Thyroid gland (tissue), 4 donors: ENCODE measurements around the gene WLS. TPM values are rescaled to one million over a fixed set of nuclear protein-coding genes. Genes with fewer than 3 reads are reported as not detected.
A peak's percentile ranks its signal among the peaks of the same experiment; 100 is the strongest.
"Not testable (repeated sequence)": the region's sequence is repeated elsewhere in the genome, so short reads cannot be mapped to it uniquely, and the experiment has no call there.

Experiments used
- DNase-seq, 2 donors: peaks; one replicate each; pipeline ENCODE4 v3.0.0-alpha.2; 2019
- H3K27ac ChIP-seq, 3 donors: fragments of 200-600 bp; sonication (generic); 1 replicate in 2 of 3; 2 replicates in 1 of 3; pipeline ENCODE4 v1.5.1; 2016 to 2019; ENCODE audit warnings: mild to moderate bottlenecking in 1 of 3, moderate library complexity in 1 of 3
- H3K27me3 ChIP-seq: fragments of 200-600 bp; sonication (generic); one replicate; pipeline ENCODE4 v1.5.1; 2019
- H3K36me3 ChIP-seq, 2 donors: fragments of 200-600 bp; sonication (generic); one replicate each; pipeline ENCODE4 v1.5.1; 2016 to 2019
- H3K4me1 ChIP-seq, 2 donors: fragments of 200-600 bp; sonication (generic); one replicate each; pipeline ENCODE4 v1.5.1; 2017 to 2019
- H3K4me3 ChIP-seq, 3 donors: fragments of 200-600 bp; sonication (generic); replicated peaks in 1 of 3; 1 replicate in 2 of 3; 2 replicates in 1 of 3; pipeline ENCODE4 v1.5.1; 2016; ENCODE audit warnings: mild to moderate bottlenecking in 1 of 3
- H3K9me3 ChIP-seq: fragments of 200-600 bp; sonication (generic); one replicate; pipeline ENCODE4 v1.5.1; 2017
- CTCF ChIP-seq, 6 experiments: fragments of 200-600 bp in 3 of 6; fragments of 450-650 bp in 3 of 6; sonication (generic) in 3 of 6; IDR thresholded peaks; one replicate each; pipeline ENCODE4 v1.5.1; 2016 to 2019; ENCODE audit warnings: antibody characterized with exemption in 6 of 6, mild to moderate bottlenecking in 2 of 6, inconsistent platforms in 1 of 6, moderate library complexity in 1 of 6
- POLR2A ChIP-seq, 2 donors: fragments of 450-650 bp; IDR thresholded peaks; one replicate each; pipeline ENCODE4 v1.6.1; 2017; ENCODE audit warnings: antibody characterized with exemption in 2 of 2, mild to moderate bottlenecking in 2 of 2, moderate library complexity in 1 of 2
- WGBS, 2 donors: methylation state at CpG; one replicate each; pipeline ENCODE4 v1.1.5; 2017; 5-methylcytosine and 5-hydroxymethylcytosine counted together
- intact Hi-C: fragments of 100-400 bp; cut with DNase I; formaldehyde crosslinking; loops from one replicate; pipeline ENCODE4 v1.15.1; 2023
- total RNA-seq, 4 donors: library from RNA; depleted of rRNA; stranded (reverse); fragments of >200 nt; gene quantifications; one replicate each; pipeline ENCODE4 v1.2.3, GENCODE V29; 2016

WLS gene
- total RNA-seq, 4 donors from 2014 or later = 20.0 to 52.7 (median 46.7) TPM

GRCh38 chr1:68175621-68176398 is 56.5 kb downstream of the WLS start:
- H3K4me1 ChIP-seq = peaks cover 14 to 34% of the 10 kb centered on the region in 2 donors
- TF ChIP-seq POLR2A (IDR thresholded peaks at IDR 0.05) = no peak
- no peak for TF ChIP-seq CTCF (IDR thresholded peaks at IDR 0.05)

GRCh38 chr1:68174738-68175113 is 57.6 kb downstream of the WLS start:
- Histone ChIP-seq H3K27me3 (no peaks in the 10 kb centered on the region), H3K4me1 (peaks cover 14 to 34% of the 10 kb centered on the region in 2 donors), H3K36me3 (no peaks in the 10 kb centered on the region), H3K9me3 (no peaks in the 10 kb centered on the region), H3K4me3 (no peak overlapping the region), H3K27ac (peak overlapping the region in 1 of 3 donors; percentile 63)
- WGBS, 2 donors = 82 to 96% methylated on average over 1 of the region's 1 CpG
- intact Hi-C loops = no loop called here
- no peak for DNase-seq
- TF ChIP-seq POLR2A (IDR thresholded peaks at IDR 0.05) (no peak), CTCF (IDR thresholded peaks at IDR 0.05) (no peak)

More at GRCh38 chr1:68175621-68176398, 56.5 kb downstream of the WLS start:
- Histone ChIP-seq H3K36me3 (no peaks in the 10 kb centered on the region), H3K27ac (peak overlapping the region in 2 of 3 donors; percentile 11), H3K4me3 (no peak overlapping the region), H3K9me3 (no peaks in the 10 kb centered on the region), H3K27me3 (no peaks in the 10 kb centered on the region)
- DNase-seq = peak; percentile 44 to 46
- 52% methylated on average over 8 of the region's 8 CpGs for WGBS, 2 donors
- intact Hi-C loops = no loop called here

GRCh38 chr1:68173936-68174737 is 58.2 kb downstream of the WLS start:
- peak overlapping the region; percentile 27 to 63 (median 31) for H3K27ac ChIP-seq
- H3K4me3 ChIP-seq = no peak overlapping the region
- no peaks in the 10 kb centered on the region for H3K27me3 ChIP-seq
- no peaks in the 10 kb centered on the region for H3K9me3 ChIP-seq
- WGBS, 2 donors = 38 to 46% methylated on average over 14 of the region's 14 CpGs
- no peaks in the 10 kb centered on the region for H3K36me3 ChIP-seq
- no peak for TF ChIP-seq CTCF (IDR thresholded peaks at IDR 0.05)
- TF ChIP-seq POLR2A (IDR thresholded peaks at IDR 0.05) = no peak
- peak; percentile 68 to 77 for DNase-seq
- intact Hi-C loops = no loop called here
- peaks cover 14 to 34% of the 10 kb centered on the region in 2 donors for H3K4me1 ChIP-seq

- intact Hi-C loops = no loop called here
- Histone ChIP-seq H3K4me1 (peaks cover 14 to 34% of the 10 kb centered on the region in 2 donors), H3K36me3 (no peaks in the 10 kb centered on the region), H3K27me3 (no peaks in the 10 kb centered on the region), H3K4me3 (no peak overlapping the region), H3K9me3 (no peaks in the 10 kb centered on the region), H3K27ac (peak overlapping the region; percentile 27 to 63 (median 31))
- 31 to 34% methylated on average over 6 of the region's 6 CpGs for WGBS, 2 donors
- peak; percentile 13 to 23 for DNase-seq
- TF ChIP-seq CTCF (IDR thresholded peaks at IDR 0.05) (no peak), POLR2A (IDR thresholded peaks at IDR 0.05) (no peak)
Observed at GRCh38 chr1:68173283-68173935, 58.9 kb downstream of the WLS start.

- DNase-seq, H3K9me3 ChIP-seq, H3K4me3 ChIP-seq, H3K27me3 ChIP-seq, H3K27ac ChIP-seq, intact Hi-C loops, H3K36me3 ChIP-seq: not testable (repeated sequence)
- H3K4me1 ChIP-seq = peaks cover 14 to 34% of the 10 kb centered on the region in 2 donors
- WGBS, 2 donors = 65 to 95% methylated on average over 1 of the region's 1 CpG
Observed at GRCh38 chr1:68171795-68172194, 60.5 kb downstream of the WLS start.
